Measurements from ENCODE around the gene DRICH1.
"Not testable (repeated sequence)": the region's sequence is repeated elsewhere in the genome, so short reads cannot be mapped to it uniquely, and the experiment has no call there.

DRICH1 gene

GRCh38 chr22:23632178-23632577, at the start of gene DRICH1:
DRICH1 (minus strand) TSS chr22:23632321; CDS start chr22:23632023, 298 bp downstream.
- Histone ChIP-seq H3K9ac (ENCODE audit: low read length) (no peak within 1 kb of the TSS), H3K36me3 (ENCODE audit: control insufficient read depth, insufficient read depth, low read length, severe bottlenecking) (no peaks in the 10 kb centered on the region), H3K4me1 (ENCODE audit: control insufficient read depth, insufficient read depth, low read length) (no peaks in the 10 kb centered on the region), H3K9me3 (ENCODE audit: control insufficient read depth, low read length) (no peaks in the 10 kb centered on the region), H3K27me3 (replicated peaks; ENCODE audit: control insufficient read depth, insufficient read depth, low read length) (no peaks in the 10 kb centered on the region), H3K4me3 (ENCODE audit: low read length) (no peak within 1 kb of the TSS)
- DNase-seq (ENCODE audit: low read depth) = no peak

GRCh38 chr22:23681026-23681809, 49.1 kb upstream of the DRICH1 start:
- Histone ChIP-seq H3K9ac (ENCODE audit: low read length) (no peak overlapping the region), H3K4me1 (ENCODE audit: control insufficient read depth, insufficient read depth, low read length) (no peaks in the 10 kb centered on the region), H3K9me3 (ENCODE audit: control insufficient read depth, low read length) (no peaks in the 10 kb centered on the region), H3K36me3 (ENCODE audit: control insufficient read depth, insufficient read depth, low read length, severe bottlenecking) (peaks cover 8% of the 10 kb centered on the region), H3K4me3 (ENCODE audit: low read length) (no peak overlapping the region), H3K27me3 (replicated peaks; ENCODE audit: control insufficient read depth, insufficient read depth, low read length) (no peaks in the 10 kb centered on the region)
- DNase-seq (ENCODE audit: low read depth) = no peak

GRCh38 chr22:23678133-23678532, 46.0 kb upstream of the DRICH1 start:
- Histone ChIP-seq H3K4me1 (ENCODE audit: control insufficient read depth, insufficient read depth, low read length) (peaks cover 6% of the 10 kb centered on the region), H3K9me3 (ENCODE audit: control insufficient read depth, low read length) (no peaks in the 10 kb centered on the region), H3K27me3 (replicated peaks; ENCODE audit: control insufficient read depth, insufficient read depth, low read length) (no peaks in the 10 kb centered on the region), H3K36me3 (ENCODE audit: control insufficient read depth, insufficient read depth, low read length, severe bottlenecking) (peaks cover 4% of the 10 kb centered on the region), H3K9ac (ENCODE audit: low read length) (no peak overlapping the region), H3K4me3 (ENCODE audit: low read length) (no peak overlapping the region)
- DNase-seq (ENCODE audit: low read depth) = no peak

- Histone ChIP-seq H3K4me1 (ENCODE audit: control insufficient read depth, insufficient read depth, low read length) (peaks cover 6% of the 10 kb centered on the region), H3K9ac (ENCODE audit: low read length) (no peak overlapping the region), H3K27me3 (replicated peaks; ENCODE audit: control insufficient read depth, insufficient read depth, low read length) (no peaks in the 10 kb centered on the region), H3K36me3 (ENCODE audit: control insufficient read depth, insufficient read depth, low read length, severe bottlenecking) (no peaks in the 10 kb centered on the region), H3K9me3 (ENCODE audit: control insufficient read depth, low read length) (no peaks in the 10 kb centered on the region), H3K4me3 (ENCODE audit: low read length) (no peak overlapping the region)
- no peak for DNase-seq (ENCODE audit: low read depth)
Measured at GRCh38 chr22:23677701-23677995, 45.5 kb upstream of the DRICH1 start.

GRCh38 chr22:23676841-23677700, 45.0 kb upstream of the DRICH1 start:
- not testable (repeated sequence) for H3K27me3 ChIP-seq (replicated peaks; ENCODE audit: control insufficient read depth, insufficient read depth, low read length); H3K9me3 ChIP-seq (ENCODE audit: control insufficient read depth, low read length); H3K4me3 ChIP-seq (ENCODE audit: low read length); H3K9ac ChIP-seq (ENCODE audit: low read length); H3K4me1 ChIP-seq (ENCODE audit: control insufficient read depth, insufficient read depth, low read length); H3K36me3 ChIP-seq (ENCODE audit: control insufficient read depth, insufficient read depth, low read length, severe bottlenecking); DNase-seq (ENCODE audit: low read depth)

- DNase-seq (ENCODE audit: low read depth) = no peak
Measured at GRCh38 chr22:23675502-23676415, 43.6 kb upstream of the DRICH1 start.

GRCh38 chr22:23674886-23675501, 42.9 kb upstream of the DRICH1 start:
- not testable (repeated sequence) for H3K36me3 ChIP-seq (ENCODE audit: control insufficient read depth, insufficient read depth, low read length, severe bottlenecking); H3K9ac ChIP-seq (ENCODE audit: low read length); H3K27me3 ChIP-seq (replicated peaks; ENCODE audit: control insufficient read depth, insufficient read depth, low read length); H3K4me3 ChIP-seq (ENCODE audit: low read length); H3K9me3 ChIP-seq (ENCODE audit: control insufficient read depth, low read length); DNase-seq (ENCODE audit: low read depth); H3K4me1 ChIP-seq (ENCODE audit: control insufficient read depth, insufficient read depth, low read length)

More at GRCh38 chr22:23675502-23676415, 43.6 kb upstream of the DRICH1 start:
- Histone ChIP-seq H3K9ac (ENCODE audit: low read length) (no peak overlapping the region), H3K4me1 (ENCODE audit: control insufficient read depth, insufficient read depth, low read length) (peaks cover 6% of the 10 kb centered on the region), H3K27me3 (replicated peaks; ENCODE audit: control insufficient read depth, insufficient read depth, low read length) (no peaks in the 10 kb centered on the region), H3K4me3 (ENCODE audit: low read length) (no peak overlapping the region), H3K9me3 (ENCODE audit: control insufficient read depth, low read length) (no peaks in the 10 kb centered on the region), H3K36me3 (ENCODE audit: control insufficient read depth, insufficient read depth, low read length, severe bottlenecking) (no peaks in the 10 kb centered on the region)

- Histone ChIP-seq H3K9me3 (ENCODE audit: control insufficient read depth, low read length) (no peaks in the 10 kb centered on the region), H3K27me3 (replicated peaks; ENCODE audit: control insufficient read depth, insufficient read depth, low read length) (no peaks in the 10 kb centered on the region), H3K36me3 (ENCODE audit: control insufficient read depth, insufficient read depth, low read length, severe bottlenecking) (no peaks in the 10 kb centered on the region), H3K9ac (ENCODE audit: low read length) (no peak overlapping the region), H3K4me1 (ENCODE audit: control insufficient read depth, insufficient read depth, low read length) (peaks cover 6% of the 10 kb centered on the region), H3K4me3 (ENCODE audit: low read length) (no peak overlapping the region)
- no peak for DNase-seq (ENCODE audit: low read depth)
Measured at GRCh38 chr22:23673826-23674690, 41.9 kb upstream of the DRICH1 start.

- no peak for DNase-seq (ENCODE audit: low read depth)
- Histone ChIP-seq H3K36me3 (ENCODE audit: control insufficient read depth, insufficient read depth, low read length, severe bottlenecking) (no peaks in the 10 kb centered on the region), H3K4me3 (ENCODE audit: low read length) (no peak overlapping the region), H3K9ac (ENCODE audit: low read length) (no peak overlapping the region), H3K9me3 (ENCODE audit: control insufficient read depth, low read length) (no peaks in the 10 kb centered on the region), H3K27me3 (replicated peaks; ENCODE audit: control insufficient read depth, insufficient read depth, low read length) (no peaks in the 10 kb centered on the region), H3K4me1 (ENCODE audit: control insufficient read depth, insufficient read depth, low read length) (peaks cover 6% of the 10 kb centered on the region)
Measured at GRCh38 chr22:23673050-23673620, 41.0 kb upstream of the DRICH1 start.

Measured in adipocyte (in vitro differentiated cells).